Trophoblast cell (in vitro differentiated cells and primary cell): Measurements from ENCODE around the gene MAML3.
A peak's percentile ranks its signal among the peaks of the same experiment; 100 is the strongest.

Source experiments
- DNase-seq, 2 donors: peaks; one replicate each; pipeline ENCODE4 v3.0.0-alpha.2; 2016
- H2AFZ ChIP-seq: 2 replicates; pipeline ENCODE4 v1.6.1; 2013; ENCODE audit warnings: low read length, moderate library complexity, mild to moderate bottlenecking; ENCODE audit not compliant: insufficient read depth, poor library complexity
- H2AK5ac ChIP-seq: 2 replicates; pipeline ENCODE4 v1.6.1; 2013; ENCODE audit warnings: mild to moderate bottlenecking, low read length
- H2BK120ac ChIP-seq: 2 replicates; pipeline ENCODE4 v1.6.1; 2013; ENCODE audit warnings: low read length, mild to moderate bottlenecking, moderate library complexity; ENCODE audit not compliant: insufficient read depth, poor library complexity
- H2BK12ac ChIP-seq: 2 replicates; pipeline ENCODE4 v1.6.1; 2013; ENCODE audit warnings: mild to moderate bottlenecking, low read length, moderate library complexity
- H2BK5ac ChIP-seq: 2 replicates; pipeline ENCODE4 v1.6.1; 2013; ENCODE audit warnings: low read length, low read depth, moderate library complexity, mild to moderate bottlenecking; ENCODE audit not compliant: poor library complexity
- H3K14ac ChIP-seq: 2 replicates; pipeline ENCODE4 v1.6.1; 2013; ENCODE audit warnings: mild to moderate bottlenecking, low read length
- H3K18ac ChIP-seq: 2 replicates; pipeline ENCODE4 v1.6.1; 2013; ENCODE audit warnings: mild to moderate bottlenecking, low read length
- H3K23ac ChIP-seq: 2 replicates; pipeline ENCODE4 v1.6.1; 2013; ENCODE audit warnings: low read length
- H3K27ac ChIP-seq: 2 replicates; pipeline ENCODE4 v1.5.1; 2013; ENCODE audit warnings: low read depth, mild to moderate bottlenecking, inconsistent platforms, low read length, moderate library complexity
- H3K27me3 ChIP-seq: 2 replicates; pipeline ENCODE4 v1.6.1; 2013; ENCODE audit warnings: inconsistent platforms, mild to moderate bottlenecking, low read length, moderate library complexity; ENCODE audit not compliant: insufficient read depth
- H3K36me3 ChIP-seq, 2 experiments: 1 replicate in 1 of 2; 2 replicates in 1 of 2; pipeline ENCODE4 v1.6.1; 2013; ENCODE audit warnings: low read length in 2 of 2, mild to moderate bottlenecking in 2 of 2, moderate library complexity in 1 of 2; ENCODE audit not compliant: insufficient read depth in 2 of 2, control insufficient read depth in 1 of 2
- H3K4ac ChIP-seq: 2 replicates; pipeline ENCODE4 v1.6.1; 2013; ENCODE audit warnings: low read depth, mild to moderate bottlenecking, low read length, moderate library complexity
- H3K4me1 ChIP-seq, 2 experiments: 1 replicate in 1 of 2; 2 replicates in 1 of 2; pipeline ENCODE4 v1.6.1; 2013; ENCODE audit warnings: low read length in 2 of 2, mild to moderate bottlenecking in 2 of 2, moderate library complexity in 1 of 2; ENCODE audit not compliant: insufficient read depth in 2 of 2, control insufficient read depth in 1 of 2
- H3K4me2 ChIP-seq: 2 replicates; pipeline ENCODE4 v1.6.1; 2013; ENCODE audit warnings: inconsistent platforms, mild to moderate bottlenecking, low read length, moderate library complexity
- H3K4me3 ChIP-seq: 2 replicates; pipeline ENCODE4 v1.5.1; 2013; ENCODE audit warnings: mild to moderate bottlenecking, low read depth, low read length, inconsistent platforms
- H3K79me1 ChIP-seq: one replicate; pipeline ENCODE4 v1.6.1; 2013; ENCODE audit warnings: low read length
- H3K79me2 ChIP-seq: 2 replicates; pipeline ENCODE4 v1.6.1; 2013; ENCODE audit warnings: low read length, mild to moderate bottlenecking; ENCODE audit not compliant: control insufficient read depth, insufficient read depth, poor library complexity
- H3K9ac ChIP-seq: 2 replicates; pipeline ENCODE4 v1.6.1; 2013; ENCODE audit warnings: mild to moderate bottlenecking, low read length
- H3K9me3 ChIP-seq: 2 replicates; pipeline ENCODE4 v1.6.1; 2013; ENCODE audit warnings: low read depth, mild to moderate bottlenecking, control low read depth, inconsistent platforms, low read length; ENCODE audit not compliant: insufficient read depth
- H4K12ac ChIP-seq: 2 replicates; pipeline ENCODE4 v1.6.1; 2013; ENCODE audit warnings: low read depth, mild to moderate bottlenecking, low read length, moderate library complexity
- H4K8ac ChIP-seq: 2 replicates; pipeline ENCODE4 v1.6.1; 2013; ENCODE audit warnings: low read depth, mild to moderate bottlenecking, low read length, moderate library complexity
- H4K91ac ChIP-seq: one replicate; pipeline ENCODE4 v1.6.1; 2013; ENCODE audit warnings: low read depth, mild to moderate bottlenecking, low read length, moderate library complexity
- WGBS: extraction: QIAGEN DNeasy Blood & Tissue Kit; methylation state at CpG from one replicate; pipeline ENCODE4 v1.1.7; 2013; ENCODE audit warnings: missing lambda C conversion rate; ENCODE audit not compliant: insufficient read length, insufficient coverage; ENCODE audit errors: extremely low coverage; 5-methylcytosine and 5-hydroxymethylcytosine counted together

MAML3 gene

DNA sequence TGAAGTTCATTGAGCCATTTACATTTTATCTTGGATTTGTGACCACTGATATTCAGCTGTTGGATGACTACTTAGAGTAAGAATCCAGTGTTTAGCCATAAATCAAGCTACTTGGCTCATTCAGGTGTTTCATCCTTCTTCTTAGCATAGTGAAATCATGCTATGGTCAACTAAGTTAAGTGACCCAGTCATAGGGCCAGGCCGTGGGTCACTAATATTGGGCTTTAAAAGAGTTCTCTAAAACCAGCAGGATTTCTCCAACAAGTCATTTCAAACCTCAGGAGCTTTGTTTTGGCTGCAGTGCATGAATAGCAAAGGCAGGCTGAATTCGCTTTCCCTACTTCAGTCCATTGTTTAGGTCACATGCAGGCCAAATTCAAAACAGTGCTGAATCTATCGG, 181.0 kb downstream of the MAML3 start:
- H3K23ac ChIP-seq: no peak overlapping the region
- no peaks in the 10 kb centered on the region for H3K27me3 ChIP-seq
- no peak overlapping the region for H2BK120ac ChIP-seq
- H4K12ac ChIP-seq: no peak overlapping the region
- H3K79me1 ChIP-seq: no peaks in the 10 kb centered on the region
- H3K4me1 ChIP-seq: peaks cover 6% of the 10 kb centered on the region in 2 experiments
- no peak overlapping the region for H2AK5ac ChIP-seq
- H3K9ac ChIP-seq: no peak overlapping the region
- no peak overlapping the region for H2BK5ac ChIP-seq
- H4K8ac ChIP-seq: no peak overlapping the region
- H3K36me3 ChIP-seq: no peaks in the 10 kb centered on the region
- H3K4ac ChIP-seq: no peak overlapping the region
- DNase-seq: no peak
- H3K9me3 ChIP-seq: no peaks in the 10 kb centered on the region
- WGBS: no CpG with 5 or more reads among the region's 3 CpGs
- no peak overlapping the region for H3K18ac ChIP-seq
- no peak overlapping the region for H2BK12ac ChIP-seq
- no peak overlapping the region for H3K4me2 ChIP-seq
- no peak overlapping the region for H3K4me3 ChIP-seq
- no peak overlapping the region for H2AFZ ChIP-seq
- no peak overlapping the region for H3K14ac ChIP-seq
- H4K91ac ChIP-seq: no peak overlapping the region
- H3K27ac ChIP-seq: no peak overlapping the region
- H3K79me2 ChIP-seq: no peaks in the 10 kb centered on the region

GRCh38 chr4:139972305-139972704, 181.7 kb downstream of the MAML3 start:
- no peak overlapping the region for H2BK120ac ChIP-seq
- H3K4me3 ChIP-seq: no peak overlapping the region
- no peaks in the 10 kb centered on the region for H3K9me3 ChIP-seq

GRCh38 chr4:139971111-139971510, 182.9 kb downstream of the MAML3 start:
- no peak overlapping the region for H3K27ac ChIP-seq
- no peak overlapping the region for H3K4me3 ChIP-seq
- no peak overlapping the region for H3K18ac ChIP-seq
- H3K9me3 ChIP-seq: no peaks in the 10 kb centered on the region
- H3K4ac ChIP-seq: no peak overlapping the region
- H2AFZ ChIP-seq: no peak overlapping the region
- no peak overlapping the region for H2AK5ac ChIP-seq
- H3K27me3 ChIP-seq: no peaks in the 10 kb centered on the region
- no peaks in the 10 kb centered on the region for H3K79me1 ChIP-seq
- WGBS: no CpG with 5 or more reads among the region's 1 CpG
- H3K23ac ChIP-seq: no peak overlapping the region
- H2BK120ac ChIP-seq: no peak overlapping the region
- no peaks in the 10 kb centered on the region for H3K79me2 ChIP-seq
- no peak overlapping the region for H2BK12ac ChIP-seq
- no peaks in the 10 kb centered on the region for H3K36me3 ChIP-seq
- H3K14ac ChIP-seq: no peak overlapping the region
- H2BK5ac ChIP-seq: no peak overlapping the region
- no peak for DNase-seq
- H3K4me1 ChIP-seq: no peaks in the 10 kb centered on the region
- H4K12ac ChIP-seq: no peak overlapping the region
- H4K8ac ChIP-seq: no peak overlapping the region
- H3K4me2 ChIP-seq: no peak overlapping the region
- H4K91ac ChIP-seq: no peak overlapping the region
- H3K9ac ChIP-seq: no peak overlapping the region

More at GRCh38 chr4:139972305-139972704, 181.7 kb downstream of the MAML3 start:
- no peak overlapping the region for H4K8ac ChIP-seq
- H3K9ac ChIP-seq: no peak overlapping the region
- H2BK12ac ChIP-seq: no peak overlapping the region
- no peaks in the 10 kb centered on the region for H3K79me2 ChIP-seq
- no peak overlapping the region for H4K12ac ChIP-seq
- H3K27ac ChIP-seq: no peak overlapping the region
- no peak overlapping the region for H3K4ac ChIP-seq
- no peak for DNase-seq
- H3K18ac ChIP-seq: no peak overlapping the region
- no peaks in the 10 kb centered on the region for H3K27me3 ChIP-seq
- peaks cover 6% of the 10 kb centered on the region in 2 experiments for H3K4me1 ChIP-seq
- no peak overlapping the region for H3K4me2 ChIP-seq
- no peaks in the 10 kb centered on the region for H3K79me1 ChIP-seq
- no peaks in the 10 kb centered on the region for H3K36me3 ChIP-seq
- no peak overlapping the region for H3K23ac ChIP-seq
- H2AK5ac ChIP-seq: no peak overlapping the region
- no peak overlapping the region for H3K14ac ChIP-seq
- H2BK5ac ChIP-seq: no peak overlapping the region
- H2AFZ ChIP-seq: no peak overlapping the region
- H4K91ac ChIP-seq: no peak overlapping the region

DNA sequence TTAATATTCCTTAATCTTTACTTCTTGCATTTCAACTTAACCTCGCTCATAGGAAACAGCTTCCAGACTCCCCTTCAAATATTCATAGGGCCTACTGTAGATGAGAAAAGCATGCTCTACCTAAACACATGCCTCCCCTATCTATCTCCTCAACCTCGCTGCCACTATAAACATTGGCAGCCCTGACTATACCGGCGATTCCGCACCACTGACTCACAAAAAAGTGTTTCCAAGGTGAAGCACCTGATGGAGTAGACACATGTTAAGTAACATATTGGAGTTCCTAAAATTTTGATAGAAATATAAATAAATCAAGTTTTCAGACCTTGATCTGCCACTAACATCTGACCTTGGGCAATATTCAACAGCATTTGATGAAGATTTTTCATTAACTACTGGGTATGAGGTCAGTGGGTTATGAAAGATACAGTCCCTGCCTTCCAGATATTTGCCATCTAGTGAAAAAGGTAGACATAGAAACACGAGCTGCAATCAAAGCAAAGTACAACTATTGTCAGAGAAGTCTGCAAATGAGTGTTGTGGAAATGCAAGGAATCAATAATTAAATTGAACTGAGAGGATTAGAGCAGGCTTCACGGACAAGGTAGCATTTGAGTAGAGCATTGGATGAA, 184.2 kb downstream of the MAML3 start:
- H4K8ac ChIP-seq: no peak overlapping the region
- H3K79me2 ChIP-seq: no peaks in the 10 kb centered on the region
- WGBS: no CpG with 5 or more reads among the region's 7 CpGs
- no peak overlapping the region for H2AK5ac ChIP-seq
- no peak overlapping the region for H3K14ac ChIP-seq
- no peak overlapping the region for H2AFZ ChIP-seq
- H4K12ac ChIP-seq: no peak overlapping the region
- no peak overlapping the region for H3K9ac ChIP-seq
- no peaks in the 10 kb centered on the region for H3K79me1 ChIP-seq
- H3K4me1 ChIP-seq: no peaks in the 10 kb centered on the region
- H3K27me3 ChIP-seq: no peaks in the 10 kb centered on the region
- no peak overlapping the region for H4K91ac ChIP-seq
- no peaks in the 10 kb centered on the region for H3K36me3 ChIP-seq
- no peak overlapping the region for H3K27ac ChIP-seq
- no peak overlapping the region for H2BK12ac ChIP-seq
- no peak overlapping the region for H2BK120ac ChIP-seq
- no peak overlapping the region for H3K23ac ChIP-seq
- H3K4me2 ChIP-seq: no peak overlapping the region
- peak; percentile 13 to 56 for DNase-seq
- H3K9me3 ChIP-seq: no peaks in the 10 kb centered on the region
- H2BK5ac ChIP-seq: no peak overlapping the region
- no peak overlapping the region for H3K4ac ChIP-seq
- no peak overlapping the region for H3K4me3 ChIP-seq
- H3K18ac ChIP-seq: no peak overlapping the region
